Stimulated activated CD8-positive, alpha-beta memory T cell treated with anti-CD3 and anti-CD28 coated beads, Interleukin-15, amount 100 ng/mL, for 24 hours (primary cell): ENCODE measurements around the gene P3H2.

Experiments
- DNase-seq: peaks from one replicate; pipeline ENCODE4 v3.0.0-alpha.2; 2020; ENCODE audit warnings: low read depth

The P3H2 gene

DNA sequence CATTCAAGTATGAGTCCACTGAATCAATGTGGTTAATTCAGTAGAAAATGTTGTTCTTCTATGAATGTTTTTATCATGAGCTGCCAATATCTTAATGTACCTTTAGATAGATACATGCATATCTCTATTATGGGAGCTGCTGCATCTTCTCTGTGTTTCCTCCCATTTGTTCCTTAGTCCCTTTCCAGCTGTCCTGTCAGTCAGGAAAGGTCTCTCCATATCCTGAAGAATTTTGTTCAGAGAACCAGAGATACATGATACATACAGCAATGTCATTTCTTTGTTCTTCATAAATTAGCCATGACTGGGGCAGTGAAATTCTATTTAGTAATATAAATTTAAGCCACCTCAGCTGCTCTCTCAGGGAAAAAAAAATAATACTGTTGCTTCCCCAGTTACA lies 103.7 kb downstream of the P3H2 start:
- no peak for DNase-seq

DNA sequence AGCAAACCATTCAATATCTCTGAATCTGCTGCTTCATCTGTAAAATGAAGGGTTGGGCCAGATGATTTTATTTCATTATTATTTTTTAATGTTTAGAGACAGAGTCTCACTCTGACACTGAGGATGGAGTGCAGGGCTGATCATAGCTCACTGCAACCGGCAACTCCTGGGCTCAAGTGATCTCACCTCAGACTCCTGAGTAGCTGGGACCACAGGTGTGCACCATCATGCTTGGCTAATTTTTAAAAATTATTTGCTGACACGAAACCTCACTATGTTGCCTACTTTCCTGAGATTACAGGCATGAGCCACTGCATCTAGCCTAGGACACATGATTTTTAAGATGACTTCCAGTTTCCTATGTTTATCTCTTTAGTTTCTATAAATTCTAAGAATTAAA lies 105.8 kb downstream of the P3H2 start:
- DNase-seq: no peak

DNA sequence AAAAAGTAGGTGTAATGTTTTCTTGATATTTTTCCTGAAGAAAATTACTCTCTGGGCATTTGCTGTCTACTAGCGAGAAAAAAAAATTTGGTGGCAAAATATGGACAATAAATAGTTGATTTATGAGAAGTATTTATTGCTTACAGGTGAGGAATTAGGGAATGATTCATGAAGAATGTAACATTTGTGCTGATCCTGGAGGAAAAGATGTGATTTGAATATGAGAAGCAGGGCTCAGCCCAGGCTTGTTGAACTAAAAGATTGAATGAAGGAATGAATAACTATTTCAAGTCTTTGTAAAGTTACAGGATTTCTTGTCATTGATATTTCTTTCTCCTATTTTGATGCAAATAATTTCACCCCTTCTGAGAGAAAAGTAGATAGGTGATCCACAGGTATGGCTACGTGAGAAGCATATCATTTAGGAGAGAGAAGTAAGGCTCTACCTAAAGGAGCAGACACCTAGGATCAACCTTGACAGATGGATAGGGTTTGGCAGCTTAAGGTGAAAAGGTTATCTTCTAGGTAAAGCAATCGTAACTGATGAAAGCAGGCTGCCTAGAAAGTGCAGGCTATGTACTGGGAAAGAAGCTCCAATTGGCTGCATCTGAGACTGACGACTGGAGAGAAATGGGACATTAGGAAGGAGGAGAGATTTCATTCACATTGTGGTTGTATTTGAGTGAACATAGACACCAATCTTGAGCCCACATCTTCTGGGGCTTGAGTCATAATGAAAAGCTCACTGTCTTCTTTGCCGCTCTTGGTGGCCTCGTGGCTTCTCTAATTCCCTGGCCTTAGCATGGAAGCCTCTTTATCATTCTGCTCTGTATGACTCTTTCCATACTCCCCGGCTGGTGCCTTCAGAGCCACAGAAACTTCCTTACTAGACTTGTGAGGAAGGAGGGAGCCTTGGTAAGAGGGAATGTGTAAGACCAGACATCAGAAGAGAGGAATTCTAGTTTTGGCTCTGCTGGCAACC lies 106.5 kb downstream of the P3H2 start:
- no peak for DNase-seq

DNA sequence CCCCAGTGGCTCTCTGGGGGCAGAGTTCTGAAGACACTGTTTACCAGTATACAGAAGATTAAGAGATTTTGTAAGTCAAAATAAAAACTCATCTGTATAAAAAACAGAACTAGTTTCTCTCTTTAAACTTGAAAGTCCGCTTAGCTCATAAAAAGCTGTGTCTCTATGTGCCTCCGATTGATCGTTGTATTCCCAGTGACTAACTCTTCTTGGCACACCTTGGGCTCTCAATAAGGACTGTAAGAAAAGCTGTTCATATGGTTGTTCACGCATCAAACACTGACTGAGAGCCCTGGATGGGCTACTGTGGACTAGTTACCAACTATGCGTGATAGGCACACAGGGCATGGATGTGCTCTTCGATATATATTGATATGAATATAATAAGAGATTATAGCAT lies 107.9 kb downstream of the P3H2 start:
- no peak for DNase-seq

DNA sequence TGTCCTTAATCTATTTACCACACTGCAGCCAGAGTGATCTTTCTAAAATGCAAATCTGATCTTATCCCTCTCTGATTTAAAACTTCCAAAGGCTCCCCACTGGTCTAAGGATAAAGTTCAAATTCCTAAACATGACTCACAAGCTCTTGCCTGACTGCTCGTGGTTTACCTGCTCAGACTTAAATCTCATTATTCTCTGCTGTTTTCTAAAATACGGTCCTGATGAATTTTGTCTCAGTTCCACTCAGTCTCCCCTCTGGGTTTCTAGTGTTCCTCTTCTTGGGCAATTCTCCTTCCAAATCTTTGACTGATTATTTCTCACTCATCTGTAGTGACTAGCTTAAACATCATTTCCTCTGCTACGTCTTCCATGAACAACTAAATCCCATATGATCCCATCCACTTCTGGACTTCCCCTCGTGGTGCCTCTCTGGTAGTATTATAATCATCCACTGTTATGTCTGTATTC lies 108.3 kb downstream of the P3H2 start:
- no peak for DNase-seq

DNA sequence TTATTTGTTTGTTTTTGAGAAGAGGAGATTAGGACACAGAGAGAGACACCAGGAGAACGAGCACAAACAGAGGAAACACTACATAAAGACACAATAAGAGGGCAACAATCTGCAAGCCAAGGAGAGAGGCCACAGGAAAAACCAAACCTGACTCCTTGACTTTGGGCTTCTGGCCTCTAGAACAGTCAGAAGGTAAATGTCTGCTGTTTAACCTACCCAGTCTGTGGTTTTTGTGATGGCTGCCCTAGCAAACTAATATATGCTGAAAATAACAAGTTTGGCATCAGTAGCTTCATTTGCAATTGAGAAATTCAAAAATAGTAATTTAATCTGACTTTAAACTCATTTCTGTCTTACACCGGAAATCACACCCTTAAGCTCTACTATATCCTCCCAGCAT lies 110.2 kb downstream of the P3H2 start:
- DNase-seq: no peak

DNA sequence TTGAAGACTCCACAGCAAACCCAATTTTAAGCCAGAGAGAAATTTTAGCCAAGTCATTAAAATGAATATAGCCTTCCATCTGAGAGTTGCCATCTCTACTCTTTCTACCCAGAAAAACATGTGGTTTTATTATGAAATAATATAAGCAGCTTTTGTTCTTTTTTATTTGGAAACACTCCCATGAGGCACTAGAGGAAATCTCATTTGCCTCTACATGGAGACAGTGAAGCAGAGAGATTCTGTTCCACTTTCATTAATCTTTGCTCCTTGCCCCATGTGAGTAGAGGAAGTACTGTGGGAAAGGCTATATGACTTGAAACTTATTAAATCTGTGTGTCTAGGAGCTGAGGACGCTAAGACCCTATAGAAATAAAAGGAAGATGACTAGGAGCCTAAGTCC lies 111.1 kb downstream of the P3H2 start:
- DNase-seq: no peak

DNA sequence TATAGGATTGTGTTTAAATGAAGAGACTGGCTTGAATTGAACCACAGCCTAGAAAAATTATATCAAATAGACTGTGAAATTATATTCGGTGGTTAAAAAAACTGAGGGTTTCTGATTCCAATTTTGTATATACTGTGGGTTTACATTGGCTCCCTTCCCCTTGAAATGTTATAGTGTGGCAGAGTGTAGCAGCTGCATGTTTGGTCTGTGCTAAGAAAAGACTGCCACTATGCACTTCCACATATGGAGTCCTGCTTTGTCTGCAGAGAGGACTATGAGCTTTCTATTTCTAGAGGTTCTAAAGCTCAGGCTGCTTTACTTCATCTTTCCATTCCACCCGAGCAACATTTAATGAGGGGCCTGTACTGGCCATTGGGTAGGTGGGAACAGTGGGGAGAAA lies 112.3 kb downstream of the P3H2 start:
- no peak for DNase-seq

DNA sequence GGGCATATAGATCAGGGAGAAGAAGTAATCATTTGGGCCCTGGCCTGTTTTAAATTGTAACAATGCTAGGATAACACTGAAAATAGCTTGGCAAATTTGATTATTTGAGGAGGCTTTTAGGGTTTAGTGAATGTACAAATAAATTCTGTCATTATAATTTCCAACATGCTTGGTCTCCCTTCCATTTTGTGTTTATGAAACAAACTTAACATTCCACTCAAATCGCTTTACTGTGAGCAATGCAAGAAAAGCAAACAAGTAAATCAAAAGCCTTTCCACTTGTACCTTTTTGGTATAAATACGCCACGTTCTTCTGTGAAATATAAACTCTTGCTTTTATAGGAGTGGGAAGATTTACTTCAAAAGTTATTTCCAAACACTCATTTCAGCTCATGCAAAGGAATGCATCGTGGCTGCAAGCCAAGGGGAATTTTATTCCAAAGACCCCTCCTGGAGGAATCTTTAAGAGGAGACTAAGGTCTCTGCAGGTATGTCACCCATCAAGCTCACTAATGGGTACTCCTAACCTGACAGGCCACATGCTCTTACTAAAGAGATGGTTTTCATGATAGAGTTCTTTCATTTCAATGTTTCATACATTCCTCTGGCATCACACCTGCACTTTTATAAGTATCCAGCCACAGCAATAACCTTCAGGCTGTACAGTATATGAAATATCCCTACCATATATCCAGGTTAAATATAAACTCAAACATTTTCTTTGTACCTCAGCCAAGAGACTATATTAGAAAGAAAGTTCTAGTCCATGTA lies 115.2 kb downstream of the P3H2 start:
- DNase-seq: no peak

DNA sequence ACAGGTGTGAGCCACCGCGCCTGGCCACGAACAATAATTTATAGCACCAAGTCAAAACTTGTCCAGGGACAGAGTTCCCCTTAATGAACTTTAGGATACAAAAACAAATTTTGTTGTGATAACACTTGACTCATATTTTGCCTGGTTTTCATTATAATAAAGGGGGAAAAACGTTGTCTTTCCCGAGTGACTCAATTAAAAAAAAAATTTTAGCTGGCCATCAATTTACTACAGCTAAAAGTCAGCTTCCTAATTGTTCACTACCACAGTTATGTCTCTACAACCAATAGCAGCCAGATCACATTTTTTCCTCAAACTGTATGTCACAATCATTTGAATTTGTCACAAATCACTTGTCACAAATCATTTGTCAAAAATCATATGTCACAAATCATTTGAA lies 116.0 kb downstream of the P3H2 start:
- DNase-seq: no peak

DNA sequence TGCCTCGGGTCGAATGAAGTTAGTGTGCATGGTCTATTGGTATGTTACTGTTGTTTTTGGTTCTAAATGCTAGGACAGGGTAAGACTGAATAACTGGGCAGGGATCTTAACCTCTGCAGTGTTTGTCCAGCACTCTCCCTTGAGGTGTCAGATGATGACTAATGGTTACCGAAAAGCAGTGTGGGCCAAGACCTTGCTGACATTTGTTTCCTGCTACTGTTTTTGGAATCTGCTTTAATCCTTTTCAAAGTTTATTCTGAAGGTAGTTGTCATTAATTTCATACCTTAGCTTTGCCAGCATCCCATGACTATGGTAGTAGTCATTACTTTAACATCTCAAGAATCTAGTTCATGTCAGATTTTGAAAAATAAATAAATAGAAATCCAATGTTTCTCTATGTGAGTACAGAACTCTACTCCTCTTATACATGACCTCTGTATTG lies 117.0 kb downstream of the P3H2 start:
- no peak for DNase-seq

DNA sequence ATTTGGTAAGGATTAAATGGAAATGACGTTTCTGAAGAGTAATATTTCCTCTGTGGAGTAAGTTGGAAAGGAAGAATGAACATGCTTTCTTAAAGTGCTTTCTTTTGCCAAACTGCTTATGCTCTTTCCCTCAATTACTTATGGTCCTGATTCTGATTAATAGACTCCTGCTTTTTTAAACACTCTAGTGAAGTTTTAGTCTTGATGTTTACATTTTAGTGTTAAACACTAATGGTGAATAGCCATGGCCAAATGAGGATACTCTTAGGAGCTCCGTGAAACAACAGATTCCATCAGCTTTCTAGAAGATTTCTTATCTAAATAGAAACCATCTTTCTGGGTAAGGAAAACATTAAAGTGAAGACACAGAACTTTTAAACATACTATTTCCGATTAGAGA lies 117.6 kb downstream of the P3H2 start:
- no peak for DNase-seq

DNA sequence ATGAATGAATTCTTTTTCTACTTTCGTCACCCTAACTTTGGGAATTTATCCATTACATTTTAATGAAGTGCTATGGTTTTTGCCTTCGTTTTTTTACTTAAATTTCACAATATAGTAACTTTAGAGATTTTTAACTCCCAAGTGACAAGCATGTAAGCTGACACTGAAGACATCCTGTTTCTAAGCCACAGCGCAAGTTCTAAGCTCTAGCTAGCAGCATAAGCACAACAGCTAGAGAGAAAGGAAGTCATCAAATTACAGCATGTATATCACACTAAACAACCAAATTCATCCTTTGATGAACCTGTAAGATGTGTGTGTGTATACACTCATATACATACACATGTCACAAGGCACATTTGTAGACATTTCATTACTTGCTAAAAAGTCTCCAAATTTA lies 119.3 kb downstream of the P3H2 start:
- no peak for DNase-seq

DNA sequence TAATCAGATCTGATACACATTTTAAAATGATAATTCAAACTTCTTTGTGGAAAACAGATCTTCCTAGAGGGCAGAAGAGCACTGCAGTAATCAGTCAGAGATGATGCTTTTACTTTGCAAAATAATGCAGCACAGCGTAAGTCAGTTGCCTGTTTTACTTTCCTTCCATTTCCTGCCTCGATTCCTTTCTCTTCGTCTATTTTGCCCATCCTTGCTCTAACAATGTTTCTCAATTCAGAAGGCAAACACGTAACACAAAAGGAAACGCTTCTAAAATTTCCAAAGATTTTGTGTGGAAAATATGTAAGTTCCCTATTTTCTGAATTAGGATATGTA lies 119.9 kb downstream of the P3H2 start:
- no peak for DNase-seq

DNA sequence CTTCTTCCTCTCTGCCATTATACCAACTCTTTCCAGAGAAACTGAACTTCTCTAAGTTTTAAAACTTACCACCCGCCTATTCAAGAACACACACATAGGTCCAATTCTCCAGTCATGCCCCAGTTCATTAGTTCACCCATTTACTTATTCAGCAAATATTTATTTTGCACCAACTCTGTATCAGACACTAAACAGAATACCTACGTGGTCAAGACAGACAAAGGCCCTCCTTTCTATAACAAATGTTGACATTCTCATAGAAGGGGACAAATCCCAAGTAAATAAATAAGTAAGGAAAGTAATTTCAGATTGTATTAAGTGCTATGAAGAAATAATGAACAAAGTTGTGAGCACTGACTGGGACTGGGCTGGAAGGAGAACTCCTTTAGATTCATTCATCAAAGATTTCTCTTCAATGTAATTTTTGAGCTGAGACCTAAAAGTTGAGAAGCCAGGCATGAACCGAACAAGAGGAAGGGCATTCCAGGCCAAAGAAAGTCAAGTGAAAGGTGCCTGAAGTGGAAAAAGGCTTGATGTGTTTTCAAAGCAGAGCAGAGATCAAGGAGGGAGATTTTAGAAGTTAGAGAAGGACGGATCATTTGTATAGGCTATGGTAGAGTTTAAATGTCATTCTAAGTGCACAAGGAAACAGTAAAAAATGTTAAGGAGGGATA lies 120.4 kb downstream of the P3H2 start:
- no peak for DNase-seq

DNA sequence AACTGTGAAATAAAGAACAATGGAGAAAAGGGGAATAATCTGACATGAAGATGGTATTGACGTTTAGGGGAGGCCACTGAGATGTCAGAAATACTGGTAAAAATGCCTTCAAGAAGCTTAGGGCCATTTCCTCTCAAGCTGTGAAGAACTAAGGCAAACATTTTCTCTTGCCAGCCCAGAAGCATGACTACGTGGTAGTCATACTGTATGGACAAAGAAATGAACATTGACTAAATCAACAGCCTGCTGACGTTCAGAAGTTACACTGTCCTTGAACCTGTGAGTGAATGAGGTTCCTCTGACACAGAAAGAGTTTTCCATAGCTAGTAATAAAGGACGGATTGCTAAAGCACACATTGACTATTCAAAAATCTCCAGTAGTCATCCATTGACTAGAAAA lies 121.0 kb downstream of the P3H2 start:
- no peak for DNase-seq

DNA sequence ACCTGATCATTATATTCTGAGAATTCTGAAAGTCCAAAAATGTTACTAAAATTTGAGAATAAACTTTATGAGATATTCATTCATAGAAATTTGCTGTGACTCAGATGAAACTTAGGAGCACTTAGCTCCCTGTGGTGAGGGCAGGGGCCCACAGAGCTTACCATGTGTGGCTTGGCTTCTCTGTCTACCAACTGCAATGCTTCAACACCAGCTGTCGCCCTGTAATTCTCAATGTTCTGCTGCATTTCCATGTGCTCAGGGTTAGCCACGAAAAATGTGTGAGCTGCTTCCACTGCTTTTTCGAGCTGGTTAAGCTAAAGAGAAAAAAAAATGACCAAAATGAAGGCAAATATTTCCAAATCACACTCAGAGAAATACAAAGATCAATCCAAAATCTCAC lies 125.6 kb downstream of the P3H2 start:
- DNase-seq: no peak

DNA sequence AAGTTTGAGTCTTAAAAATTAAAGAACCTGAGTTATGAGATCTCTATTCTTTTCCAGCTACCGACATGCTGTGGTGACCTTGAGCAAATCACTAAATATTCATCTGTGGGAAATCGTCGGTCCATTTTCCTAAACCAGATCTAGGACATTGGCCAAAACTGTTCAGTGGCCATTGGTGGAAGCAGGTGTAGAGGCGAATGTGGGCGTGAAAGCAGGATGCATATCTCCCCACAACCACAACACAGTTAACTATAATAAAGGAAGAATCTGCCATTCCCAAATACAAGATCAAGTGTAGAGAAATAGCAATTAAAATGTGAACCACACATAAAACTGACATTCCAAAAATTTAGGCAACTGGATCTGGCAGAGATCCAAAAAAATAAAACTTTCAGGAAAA lies 129.9 kb downstream of the P3H2 start:
- DNase-seq: no peak

DNA sequence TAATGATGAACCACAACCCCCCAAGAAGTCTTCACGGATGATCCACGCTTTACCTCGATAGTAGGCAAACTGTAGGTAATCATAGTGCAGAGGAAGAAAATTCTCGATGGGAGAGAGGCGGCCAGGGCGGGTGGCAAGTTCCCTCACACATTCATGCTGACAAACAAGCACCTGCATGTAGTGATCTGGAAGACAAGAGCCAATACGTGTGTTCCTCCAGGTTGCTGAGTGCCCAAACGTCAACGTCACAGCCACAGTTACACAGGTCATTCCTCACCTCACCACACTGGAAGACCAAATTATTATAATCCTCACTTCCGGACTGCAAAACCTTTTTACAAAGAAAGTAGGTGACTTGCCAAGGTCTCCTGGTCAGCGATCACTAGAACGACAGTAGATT lies 131.8 kb downstream of the P3H2 start:
- no peak for DNase-seq

DNA sequence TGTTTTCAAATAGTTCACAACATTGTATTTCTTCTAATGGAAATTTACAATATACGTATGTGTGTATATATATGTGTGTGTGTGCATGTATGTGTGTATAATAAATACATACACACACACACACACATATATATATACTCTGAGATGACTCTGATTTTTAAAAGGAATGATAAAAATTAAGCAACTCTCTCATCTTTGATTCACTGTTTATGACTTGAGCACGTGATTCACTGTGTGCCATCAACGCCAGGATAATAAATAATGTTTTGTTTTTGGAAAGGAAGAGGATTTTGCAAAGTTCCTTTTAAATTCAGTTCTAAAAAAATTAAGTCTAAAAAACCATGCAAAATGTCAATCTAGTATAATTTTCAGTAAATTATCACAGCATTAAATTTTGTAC lies 132.4 kb downstream of the P3H2 start:
- DNase-seq: no peak

DNA sequence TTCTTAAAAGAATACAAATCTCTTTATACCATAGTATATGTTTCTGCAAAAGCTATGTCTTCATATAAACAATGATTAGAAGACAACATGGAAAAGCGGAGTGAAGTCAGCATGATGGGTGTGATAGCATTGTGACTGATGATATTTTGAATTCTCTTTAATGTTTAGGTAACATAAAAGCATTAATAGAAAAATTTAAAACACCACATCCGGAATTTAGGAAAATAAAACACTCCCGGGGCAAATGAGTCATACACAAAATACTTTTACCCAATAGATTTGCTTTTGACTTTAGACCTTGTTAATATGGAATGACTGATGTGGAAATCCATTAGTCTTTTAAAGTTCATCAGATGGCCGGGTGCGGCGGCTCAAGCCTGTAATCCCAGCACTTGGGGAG lies 134.7 kb downstream of the P3H2 start:
- DNase-seq: no peak

DNA sequence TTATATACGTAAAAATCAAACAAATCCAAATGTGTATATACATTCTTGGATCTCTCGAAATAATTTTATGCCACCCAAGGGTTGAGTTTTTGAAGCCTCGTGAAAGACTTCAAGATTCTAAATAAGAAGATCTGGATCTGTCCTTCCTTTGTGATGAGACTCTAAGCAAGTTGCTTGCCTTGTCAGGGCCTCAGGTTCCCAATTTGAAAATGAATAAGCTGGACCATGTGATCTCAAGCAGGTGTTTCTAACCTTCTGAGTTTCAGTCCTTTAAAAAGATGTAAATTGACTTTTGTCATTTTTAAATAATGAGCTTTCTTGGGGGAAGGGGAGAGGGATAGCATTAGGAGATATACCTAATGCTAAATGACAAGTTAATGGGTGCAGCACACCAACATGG lies 137.1 kb downstream of the P3H2 start:
- no peak for DNase-seq
